Measurements from ENCODE around the gene TECPR2. TPM values are rescaled to one million over a fixed set of nuclear protein-coding genes. Genes with fewer than 3 reads are reported as not detected.

TECPR2 gene
- total and polyA plus RNA-seq, 4 donors: 5.6 to 30.3 (median 19.5) TPM

GRCh38 chr14:102503641-102504327 lies 141.0 kb downstream of the TECPR2 start:
- Histone ChIP-seq H3K36me3 (ENCODE audit: control insufficient read depth in 4 of 4, insufficient read depth in 4 of 4, low read length in 4 of 4) (peaks cover 0 to 20% (median 7%) of the 10 kb centered on the region in 4 donors), H3K9me3 (ENCODE audit: control insufficient read depth in 4 of 4, insufficient read depth in 3 of 4, low read length in 3 of 4) (no peaks in the 10 kb centered on the region), H3K4me1 (ENCODE audit: control insufficient read depth in 5 of 5, insufficient read depth in 5 of 5, low read length in 5 of 5) (peaks cover 0 to 9% (median 3%) of the 10 kb centered on the region in 5 donors), H3K27me3 (ENCODE audit: control insufficient read depth in 3 of 3, insufficient read depth in 3 of 3, low read length in 2 of 3) (no peaks in the 10 kb centered on the region), H3K27ac (ENCODE audit: low read depth in 1 of 2, low read length in 1 of 2) (peak overlapping the region in 1 of 2 donors; percentile 92), H3K4me3 (no peak overlapping the region), H3K9ac (ENCODE audit: insufficient read depth in 1 of 2, low read length in 2 of 2) (no peak overlapping the region)
- no peak for DNase-seq
- 73 to 79% methylated on average over 12 of the region's 12 CpGs for WGBS, 2 donors
- TF ChIP-seq, protein P1, sequence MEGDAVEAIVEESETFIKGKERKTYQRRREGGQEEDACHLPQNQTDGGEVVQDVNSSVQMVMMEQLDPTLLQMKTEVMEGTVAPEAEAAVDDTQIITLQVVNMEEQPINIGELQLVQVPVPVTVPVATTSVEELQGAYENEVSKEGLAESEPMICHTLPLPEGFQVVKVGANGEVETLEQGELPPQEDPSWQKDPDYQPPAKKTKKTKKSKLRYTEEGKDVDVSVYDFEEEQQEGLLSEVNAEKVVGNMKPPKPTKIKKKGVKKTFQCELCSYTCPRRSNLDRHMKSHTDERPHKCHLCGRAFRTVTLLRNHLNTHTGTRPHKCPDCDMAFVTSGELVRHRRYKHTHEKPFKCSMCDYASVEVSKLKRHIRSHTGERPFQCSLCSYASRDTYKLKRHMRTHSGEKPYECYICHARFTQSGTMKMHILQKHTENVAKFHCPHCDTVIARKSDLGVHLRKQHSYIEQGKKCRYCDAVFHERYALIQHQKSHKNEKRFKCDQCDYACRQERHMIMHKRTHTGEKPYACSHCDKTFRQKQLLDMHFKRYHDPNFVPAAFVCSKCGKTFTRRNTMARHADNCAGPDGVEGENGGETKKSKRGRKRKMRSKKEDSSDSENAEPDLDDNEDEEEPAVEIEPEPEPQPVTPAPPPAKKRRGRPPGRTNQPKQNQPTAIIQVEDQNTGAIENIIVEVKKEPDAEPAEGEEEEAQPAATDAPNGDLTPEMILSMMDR (IDR thresholded peaks at IDR 0.05; ENCODE audit: control extremely low read depth, extremely low read depth): no peak
- ATAC-seq (ENCODE audit: insufficient read depth, low FRiP score): no peak

GRCh38 chr14:102504328-102504999 lies 141.7 kb downstream of the TECPR2 start:
- H3K4me3 ChIP-seq: no peak overlapping the region
- no peak overlapping the region for H3K9ac ChIP-seq (ENCODE audit: insufficient read depth in 1 of 2, low read length in 2 of 2)
- peaks cover 0 to 9% (median 3%) of the 10 kb centered on the region in 5 donors for H3K4me1 ChIP-seq (ENCODE audit: control insufficient read depth in 5 of 5, insufficient read depth in 5 of 5, low read length in 5 of 5)
- DNase-seq (no peak), ATAC-seq (ENCODE audit: insufficient read depth, low FRiP score) (no peak)
- no peaks in the 10 kb centered on the region for H3K9me3 ChIP-seq (ENCODE audit: control insufficient read depth in 4 of 4, insufficient read depth in 3 of 4, low read length in 3 of 4)
- TF ChIP-seq, protein P1 (IDR thresholded peaks at IDR 0.05; ENCODE audit: control extremely low read depth, extremely low read depth): no peak
- H3K27ac ChIP-seq (ENCODE audit: low read depth in 1 of 2, low read length in 1 of 2): peak overlapping the region in 1 of 2 donors; percentile 92
- 85 to 86% methylated on average over 18 of the region's 18 CpGs for WGBS, 2 donors
- peaks cover 0 to 18% (median 5%) of the 10 kb centered on the region in 4 donors for H3K36me3 ChIP-seq (ENCODE audit: control insufficient read depth in 4 of 4, insufficient read depth in 4 of 4, low read length in 4 of 4)
- no peaks in the 10 kb centered on the region for H3K27me3 ChIP-seq (ENCODE audit: control insufficient read depth in 3 of 3, insufficient read depth in 3 of 3, low read length in 2 of 3)

DNA sequence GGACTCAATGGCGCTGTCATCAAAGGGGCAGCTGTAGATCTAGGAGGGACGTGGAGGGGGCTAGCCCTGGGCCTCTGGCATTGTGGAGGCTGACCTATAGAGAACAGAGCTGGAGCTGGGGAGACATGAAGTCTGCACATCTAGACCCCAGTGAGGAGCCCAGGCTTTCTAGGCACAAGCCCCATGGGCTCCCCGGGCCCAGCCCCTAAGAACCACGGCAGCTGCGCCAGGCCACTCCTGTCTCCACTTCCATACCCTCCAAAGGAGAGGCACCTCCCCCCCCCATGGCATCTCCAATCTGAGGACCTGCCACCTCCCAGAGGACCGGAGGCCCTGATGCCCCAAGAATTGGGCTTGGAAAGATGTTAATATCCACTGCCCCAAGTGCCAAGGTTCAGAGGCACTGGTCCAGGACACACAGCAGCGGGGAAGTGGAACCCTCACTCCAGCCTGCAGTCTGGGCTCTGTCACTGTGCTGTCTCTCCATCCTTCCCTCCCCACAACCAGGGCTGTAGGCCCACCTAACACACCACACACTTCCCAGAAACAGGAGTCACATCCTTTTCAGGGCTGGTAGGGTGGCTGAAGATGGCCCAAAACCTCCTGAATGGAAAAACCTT lies 142.4 kb downstream of the TECPR2 start:
- H3K9me3 ChIP-seq (ENCODE audit: control insufficient read depth in 4 of 4, insufficient read depth in 3 of 4, low read length in 3 of 4): no peaks in the 10 kb centered on the region
- no peak overlapping the region for H3K9ac ChIP-seq (ENCODE audit: insufficient read depth in 1 of 2, low read length in 2 of 2)
- 87 to 93% methylated on average over 7 of the region's 7 CpGs for WGBS, 2 donors
- peaks cover 0 to 18% (median 5%) of the 10 kb centered on the region in 4 donors for H3K36me3 ChIP-seq (ENCODE audit: control insufficient read depth in 4 of 4, insufficient read depth in 4 of 4, low read length in 4 of 4)
- H3K27ac ChIP-seq (ENCODE audit: low read depth in 1 of 2, low read length in 1 of 2): peak overlapping the region in 1 of 2 donors; percentile 92
- TF ChIP-seq, protein P1 (IDR thresholded peaks at IDR 0.05; ENCODE audit: control extremely low read depth, extremely low read depth): no peak
- H3K4me1 ChIP-seq (ENCODE audit: control insufficient read depth in 5 of 5, insufficient read depth in 5 of 5, low read length in 5 of 5): peaks cover 0 to 10% (median 3%) of the 10 kb centered on the region in 5 donors
- ATAC-seq (ENCODE audit: insufficient read depth, low FRiP score): no peak
- no peak for DNase-seq
- no peak overlapping the region for H3K4me3 ChIP-seq
- H3K27me3 ChIP-seq (ENCODE audit: control insufficient read depth in 3 of 3, insufficient read depth in 3 of 3, low read length in 2 of 3): no peaks in the 10 kb centered on the region

Data from lung (tissue), 12 donors.